ENCODE results near the gene LAMC1. TPM values are rescaled to one million over a fixed set of nuclear protein-coding genes. Genes with fewer than 3 reads are reported as not detected.

The LAMC1 gene
- polyA plus RNA-seq, 1 donor from 2014 or later: 4.2 TPM

GRCh38 chr1:183043872-183044854 lies 20.9 kb downstream of the LAMC1 start:
- no peak overlapping the region for H2AFZ ChIP-seq (ENCODE audit: low read depth, low read length)
- H3F3A ChIP-seq (ENCODE audit: insufficient read depth, low read length, poor library complexity, severe bottlenecking): no peaks in the 10 kb centered on the region
- H3K9ac ChIP-seq (ENCODE audit: low read length): no peak overlapping the region
- no peak overlapping the region for H3K4me2 ChIP-seq (ENCODE audit: low read length)
- no peaks in the 10 kb centered on the region for H3K9me3 ChIP-seq (ENCODE audit: low read length)
- H3K27ac ChIP-seq (ENCODE audit: low read length): no peak overlapping the region
- no peak overlapping the region for H3K4me3 ChIP-seq (ENCODE audit: low read length)
- no peaks in the 10 kb centered on the region for H4K20me1 ChIP-seq (ENCODE audit: insufficient read depth)
- no peaks in the 10 kb centered on the region for H3K9me2 ChIP-seq (ENCODE audit: insufficient read depth, low read length)
- H3K36me3 ChIP-seq (ENCODE audit: insufficient read depth, low read length): no peaks in the 10 kb centered on the region
- no peak for TF ChIP-seq RAD21 (conservative IDR thresholded peaks at IDR 0.05)
- TF ChIP-seq POLR2AphosphoS5 (IDR thresholded peaks at IDR 0.05): no peak
- no peak for TF ChIP-seq TAF1 (IDR thresholded peaks at IDR 0.05; ENCODE audit: low read depth)
- no peak for TF ChIP-seq EP300 (conservative IDR thresholded peaks at IDR 0.05; ENCODE audit: poor library complexity, severe bottlenecking)
- TF ChIP-seq CTCF (IDR thresholded peaks at IDR 0.05; ENCODE audit: poor library complexity, severe bottlenecking): no peak
- TF ChIP-seq SMC3 (conservative IDR thresholded peaks at IDR 0.05; ENCODE audit: poor library complexity): no peak
- no peak for TF ChIP-seq EZH2 (IDR thresholded peaks at IDR 0.05; ENCODE audit: borderline replicate concordance, insufficient read depth, low read length, poor library complexity, severe bottlenecking)
- H3K79me2 ChIP-seq (replicated peaks; ENCODE audit: insufficient read depth, low read length): peaks cover 24% of the 10 kb centered on the region
- H3K27me3 ChIP-seq (ENCODE audit: insufficient read depth, low read depth, low read length): no peaks in the 10 kb centered on the region

- no peak overlapping the region for H2AFZ ChIP-seq (ENCODE audit: low read depth, low read length)
- no peaks in the 10 kb centered on the region for H3K9me2 ChIP-seq (ENCODE audit: insufficient read depth, low read length)
- no peak overlapping the region for H3K4me3 ChIP-seq (ENCODE audit: low read length)
- H3K4me2 ChIP-seq (ENCODE audit: low read length): no peak overlapping the region
- no peaks in the 10 kb centered on the region for H4K20me1 ChIP-seq (ENCODE audit: insufficient read depth)
- TF ChIP-seq TAF1 (IDR thresholded peaks at IDR 0.05; ENCODE audit: low read depth): no peak
- TF ChIP-seq EP300 (conservative IDR thresholded peaks at IDR 0.05; ENCODE audit: poor library complexity, severe bottlenecking): no peak
- no peak for TF ChIP-seq RAD21 (conservative IDR thresholded peaks at IDR 0.05)
- no peak for TF ChIP-seq EZH2 (IDR thresholded peaks at IDR 0.05; ENCODE audit: borderline replicate concordance, insufficient read depth, low read length, poor library complexity, severe bottlenecking)
- TF ChIP-seq POLR2AphosphoS5 (IDR thresholded peaks at IDR 0.05): no peak
- TF ChIP-seq MXI1 (conservative IDR thresholded peaks at IDR 0.05; ENCODE audit: poor library complexity, severe bottlenecking): no peak
- no peak for TF ChIP-seq SMC3 (conservative IDR thresholded peaks at IDR 0.05; ENCODE audit: poor library complexity)
- no peak for TF ChIP-seq CTCF (IDR thresholded peaks at IDR 0.05; ENCODE audit: poor library complexity, severe bottlenecking)
- no peak for TF ChIP-seq REST (IDR thresholded peaks at IDR 0.05; ENCODE audit: borderline replicate concordance)
- H3K27ac ChIP-seq (ENCODE audit: low read length): no peak overlapping the region
- peaks cover 24% of the 10 kb centered on the region for H3K79me2 ChIP-seq (replicated peaks; ENCODE audit: insufficient read depth, low read length)
- H3F3A ChIP-seq (ENCODE audit: insufficient read depth, low read length, poor library complexity, severe bottlenecking): no peaks in the 10 kb centered on the region
- H3K27me3 ChIP-seq (ENCODE audit: insufficient read depth, low read depth, low read length): no peaks in the 10 kb centered on the region
- H3K9me3 ChIP-seq (ENCODE audit: low read length): no peaks in the 10 kb centered on the region
- no peaks in the 10 kb centered on the region for H3K36me3 ChIP-seq (ENCODE audit: insufficient read depth, low read length)
- no peak overlapping the region for H3K9ac ChIP-seq (ENCODE audit: low read length)
These were observed 21.9 kb downstream of the LAMC1 start for GRCh38 chr1:183044893-183045649.

All from neural cell (in vitro differentiated cells).